ENCODE results near the gene VWA7. TPM values are rescaled to one million over a fixed set of nuclear protein-coding genes. Genes with fewer than 3 reads are reported as not detected.

Gene VWA7
- polyA plus RNA-seq, 1 of the 3 experiments (the other 2 are of a cell fraction), result 0.56 TPM

- TF ChIP-seq EZH2phosphoT487 (IDR thresholded peaks at IDR 0.05; ENCODE audit: borderline replicate concordance, low read depth), result no peak
- TF ChIP-seq TCF12 (IDR thresholded peaks at IDR 0.05), result no peak
- TF ChIP-seq CHD2 (IDR thresholded peaks at IDR 0.05; ENCODE audit: low read length, partially characterized antibody), result no peak
- TF ChIP-seq GABPA (IDR thresholded peaks at IDR 0.05; ENCODE audit: low read depth), result peak; percentile 50; the same call in 1 of the 2 replicates
- TF ChIP-seq USF2 (IDR thresholded peaks at IDR 0.05; ENCODE audit: borderline replicate concordance, low read depth, low read length), result no peak
- no peak; the same call in 1 of the 2 replicates for TF ChIP-seq NRF1 (IDR thresholded peaks at IDR 0.05; ENCODE audit: low read depth, low read length)
- no peak for TF ChIP-seq RFX5 (IDR thresholded peaks at IDR 0.05; ENCODE audit: low read length)
- no peak for TF ChIP-seq FOSL2 (IDR thresholded peaks at IDR 0.05; ENCODE audit: borderline replicate concordance, low read depth)
- TF ChIP-seq FOXM1 (IDR thresholded peaks at IDR 0.05; ENCODE audit: low read depth), result no peak
- TF ChIP-seq POLR2AphosphoS5 (IDR thresholded peaks at IDR 0.05; ENCODE audit: low read depth, low read length), result peak; percentile 36; the same call in 1 of the 2 replicates
- TF ChIP-seq ELF1 (IDR thresholded peaks at IDR 0.05), result peak; percentile 48
- TF ChIP-seq SMC3 (IDR thresholded peaks at IDR 0.05; ENCODE audit: low read depth, low read length), result peak; percentile 46
- TF ChIP-seq USF1 (IDR thresholded peaks at IDR 0.05; ENCODE audit: borderline replicate concordance, low read depth), result peak; percentile 65; the same call in 1 of the 2 replicates
- no peak for TF ChIP-seq RXRA (IDR thresholded peaks at IDR 0.05; ENCODE audit: borderline replicate concordance, low read depth)
- TF ChIP-seq RCOR1 (IDR thresholded peaks at IDR 0.05; ENCODE audit: low read length), result no peak
- no peak for TF ChIP-seq NFIC (IDR thresholded peaks at IDR 0.05; ENCODE audit: borderline replicate concordance)
- peak; percentile 99 for TF ChIP-seq MXI1 (IDR thresholded peaks at IDR 0.05; ENCODE audit: low read depth, low read length)
- peak; percentile 99 for TF ChIP-seq MAX (IDR thresholded peaks at IDR 0.05; ENCODE audit: low read depth)
- TF ChIP-seq TAF1 (IDR thresholded peaks at IDR 0.05; ENCODE audit: borderline replicate concordance, low read depth, low read length), result no peak
- TF ChIP-seq PBX3 (IDR thresholded peaks at IDR 0.05), result no peak
Measured at GRCh38 chr6:31795616-31796298, 18.6 kb upstream of the VWA7 start, which contains the start of gene VARS1 (continued).

All from SK-N-SH (cell line).